Suppressor macrophage treated with lipopolysaccharide for 1 hour (primary cell): Measurements from ENCODE around the gene SH3TC1.

Experiments
- DNase-seq, 3 donors: peaks; one replicate each; pipeline ENCODE4 v3.0.0-alpha.2; 2020 to 2022

The SH3TC1 gene

DNA sequence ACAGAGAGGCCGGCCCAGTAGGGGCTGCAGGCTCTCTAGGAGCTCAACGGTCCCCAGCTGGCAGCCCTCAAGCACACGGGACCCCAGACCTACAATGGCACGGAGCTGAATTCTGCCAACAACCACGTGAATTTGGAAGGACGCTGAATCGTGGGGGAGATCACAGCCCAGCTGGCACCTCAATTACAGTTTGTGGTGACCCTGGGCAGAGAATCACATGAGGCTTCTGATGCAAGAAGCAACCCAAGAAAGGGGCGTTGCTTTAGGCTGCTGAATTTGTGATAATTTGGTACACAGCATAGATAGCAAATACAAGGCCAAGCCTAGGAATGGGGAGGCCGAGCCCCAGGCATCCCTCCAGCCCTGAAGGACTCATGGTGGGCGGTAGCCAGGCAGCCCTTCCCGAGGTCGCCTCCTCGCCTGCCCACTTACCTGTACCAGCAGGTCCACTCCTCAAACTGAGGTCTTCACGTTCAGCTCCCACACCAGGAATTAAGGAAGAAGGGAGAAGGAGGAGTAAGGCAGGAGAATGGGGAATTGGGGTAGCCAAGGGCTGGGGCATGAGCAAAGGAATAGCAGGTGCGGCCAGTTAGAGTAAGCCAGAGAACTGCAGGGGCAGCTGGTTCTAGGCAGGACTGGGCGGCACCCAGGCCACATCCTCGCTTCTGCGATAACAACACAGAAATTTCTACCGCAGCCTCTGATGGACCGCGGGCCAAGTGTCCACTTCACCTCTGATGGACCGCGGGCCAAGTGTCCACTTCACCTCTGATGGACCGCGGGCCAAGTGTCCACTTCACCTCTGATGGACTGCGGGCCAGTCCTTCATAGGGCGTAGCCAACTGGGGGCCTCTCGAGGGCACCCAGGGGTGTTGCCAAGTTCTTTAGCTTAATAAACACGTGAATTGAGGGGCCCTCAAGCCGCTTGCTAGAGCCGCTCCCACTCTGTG, 47.1 kb downstream of the SH3TC1 start:
- no peak for DNase-seq

DNA sequence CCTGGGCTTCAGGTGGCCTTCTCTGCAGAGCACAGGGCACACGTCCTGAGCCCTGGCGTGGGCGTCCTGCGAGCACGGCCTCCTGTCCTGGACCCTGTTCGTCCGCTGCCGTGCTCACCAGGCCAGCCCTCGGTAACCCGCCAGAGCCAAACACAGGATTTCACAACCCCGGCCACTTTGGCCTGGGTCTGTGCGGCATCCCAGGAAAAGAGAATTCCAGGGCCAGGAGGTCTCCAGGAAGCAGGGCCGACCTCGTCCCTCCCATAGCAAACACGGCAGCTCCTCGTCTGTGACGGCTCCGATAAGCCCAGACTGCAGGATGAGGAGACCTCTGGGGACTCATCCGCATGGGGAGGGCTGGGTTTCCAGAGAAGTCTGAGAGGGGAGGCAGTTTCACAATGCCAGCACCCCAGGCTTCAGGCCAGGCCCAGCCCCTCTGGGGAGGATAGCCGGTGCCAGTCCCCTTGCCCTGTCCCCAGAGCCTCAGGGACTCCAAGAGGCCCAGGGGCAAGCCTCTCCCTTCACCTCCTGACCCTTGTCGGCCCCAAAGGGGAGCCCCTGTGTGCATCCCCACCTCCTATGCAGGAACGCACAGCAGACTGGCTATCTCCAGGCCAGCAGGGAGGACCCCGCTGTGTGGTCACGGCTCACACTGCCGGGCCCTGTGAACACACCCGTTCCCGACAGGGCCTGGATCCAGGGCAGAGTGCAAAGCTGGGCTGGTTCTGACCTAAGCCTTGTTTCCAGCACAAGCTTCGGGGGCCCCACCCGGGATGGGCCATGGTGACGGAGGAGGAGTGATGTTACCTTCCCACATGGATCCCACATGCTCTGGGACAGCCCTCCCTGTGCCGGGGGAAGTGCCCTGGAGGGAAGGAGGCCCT, 48.2 kb downstream of the SH3TC1 start:
- no peak for DNase-seq

GRCh38 chr4:8248091-8248490, 49.0 kb downstream of the SH3TC1 start:
- no peak for DNase-seq

DNA sequence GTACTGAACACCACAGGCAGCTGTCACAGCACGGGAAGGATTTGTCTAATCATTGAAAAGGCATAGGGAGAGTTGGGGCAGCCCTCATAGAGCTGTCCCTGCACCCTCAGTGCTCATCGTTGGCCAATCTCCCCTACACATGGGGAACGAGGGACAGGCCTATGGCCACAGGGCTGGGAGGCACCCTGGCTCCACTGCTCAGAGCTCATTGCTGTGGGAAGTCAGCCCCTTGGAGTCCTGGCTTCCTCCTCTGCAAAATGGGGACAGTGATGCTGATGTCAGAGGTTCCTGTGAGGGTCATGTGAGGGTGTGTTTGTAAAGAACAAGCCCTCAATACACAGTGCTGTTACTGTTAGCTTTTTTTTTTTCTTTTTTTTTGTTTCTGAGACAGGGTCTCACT, 51.1 kb downstream of the SH3TC1 start:
- DNase-seq, result peak; percentile 67 to 75 (median 74)

DNA sequence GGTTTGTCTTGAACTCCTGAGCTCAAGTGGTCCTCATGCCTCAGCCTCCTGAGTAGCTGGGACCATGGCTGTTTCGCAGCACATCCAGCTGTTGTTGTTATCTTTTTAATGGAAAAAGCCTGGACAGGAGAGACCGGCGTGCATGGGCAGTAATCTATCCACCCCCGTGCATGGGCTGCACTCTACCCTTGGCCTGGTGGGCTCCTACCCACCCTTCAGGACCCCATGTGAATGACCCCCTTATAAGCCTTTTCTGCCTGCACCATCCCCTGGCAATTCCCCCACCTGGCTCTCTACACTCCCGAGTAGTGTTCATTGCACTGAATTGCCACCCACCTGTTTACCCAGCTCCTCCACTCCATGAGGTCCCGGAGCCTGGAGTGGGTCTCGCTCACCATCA, 51.5 kb downstream of the SH3TC1 start:
- no peak for DNase-seq

DNA sequence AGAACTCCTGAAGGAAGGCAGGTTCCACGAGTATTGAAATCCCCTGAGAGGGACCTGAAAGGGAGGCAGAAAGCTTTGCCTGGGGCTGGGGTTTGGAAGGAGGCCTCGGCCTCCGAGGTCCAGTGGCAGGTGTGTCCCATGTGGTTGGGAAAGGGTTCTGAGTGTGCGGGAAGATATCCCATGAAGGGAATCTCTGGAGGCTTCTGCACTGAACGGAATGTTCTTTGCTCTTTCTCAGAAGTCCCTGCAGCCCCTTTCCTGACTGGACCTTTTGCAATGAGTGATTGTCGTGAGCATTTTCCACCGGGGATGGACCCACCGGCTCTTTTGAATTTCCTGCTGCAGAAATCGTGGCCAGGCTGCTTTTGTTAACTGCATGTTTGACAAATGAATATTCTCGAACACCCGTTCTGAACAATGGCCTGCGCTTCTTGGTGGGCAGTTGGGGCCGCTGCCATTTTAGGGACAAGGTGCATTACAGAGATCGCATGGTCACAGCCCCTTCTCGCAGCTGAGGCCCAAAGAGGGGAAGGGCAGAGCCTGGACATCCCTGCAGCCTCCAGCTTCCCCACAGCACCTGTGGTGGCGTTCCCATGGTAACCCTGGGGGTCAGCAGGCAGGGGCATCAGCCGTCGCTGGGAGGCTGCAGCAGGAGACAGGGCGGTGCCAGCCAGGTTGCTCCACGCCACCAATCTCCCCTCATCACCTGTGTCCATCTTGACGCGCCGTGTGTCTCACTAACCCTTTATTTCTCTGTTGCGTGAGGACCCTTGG, 52.2 kb downstream of the SH3TC1 start:
- no peak for DNase-seq

DNA sequence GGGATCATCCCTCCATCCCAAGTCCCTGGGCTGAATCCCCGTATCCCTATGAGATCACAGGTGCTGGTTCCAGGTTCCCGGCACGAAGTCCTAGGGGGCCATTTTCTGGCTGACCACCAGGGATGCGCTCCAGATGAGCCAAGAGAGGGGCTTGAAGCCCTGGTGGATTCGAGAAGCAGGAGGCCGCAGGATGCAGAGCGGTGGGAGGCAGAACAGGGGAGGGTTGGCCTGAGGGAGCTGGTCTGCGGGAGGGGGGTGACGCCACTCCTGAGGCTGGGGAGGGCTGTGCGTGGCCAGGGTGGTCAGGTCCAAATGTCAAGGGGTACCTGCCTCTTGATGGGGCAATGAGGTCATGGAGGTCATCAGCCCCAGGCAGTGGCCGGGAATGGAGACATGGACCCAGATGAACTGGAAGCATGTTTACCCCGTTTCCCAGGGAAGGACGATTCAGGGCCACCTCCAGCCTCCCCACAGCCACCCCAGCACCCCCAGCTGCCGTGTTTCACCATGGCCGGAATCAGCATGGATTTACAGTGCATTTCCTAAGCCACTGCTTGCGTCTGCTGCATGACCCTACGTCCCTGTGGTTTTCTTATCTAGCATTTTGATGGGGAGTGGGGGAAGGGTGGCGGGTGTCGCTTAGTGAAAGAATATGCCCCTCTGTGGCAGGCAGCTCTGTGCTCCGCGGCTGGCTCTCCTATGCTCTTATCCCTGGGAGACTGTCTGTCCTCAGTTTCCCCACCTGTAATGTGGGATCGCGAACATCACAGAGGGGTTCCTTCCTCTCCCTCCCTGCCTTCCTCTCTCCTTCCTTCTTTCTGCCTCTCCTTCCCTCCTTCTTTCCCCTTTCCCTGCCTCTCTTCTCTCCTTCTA, 53.4 kb downstream of the SH3TC1 start:
- no peak for DNase-seq

- no peak for DNase-seq
Observed at GRCh38 chr4:8254076-8254475, 55.0 kb downstream of the SH3TC1 start.

DNA sequence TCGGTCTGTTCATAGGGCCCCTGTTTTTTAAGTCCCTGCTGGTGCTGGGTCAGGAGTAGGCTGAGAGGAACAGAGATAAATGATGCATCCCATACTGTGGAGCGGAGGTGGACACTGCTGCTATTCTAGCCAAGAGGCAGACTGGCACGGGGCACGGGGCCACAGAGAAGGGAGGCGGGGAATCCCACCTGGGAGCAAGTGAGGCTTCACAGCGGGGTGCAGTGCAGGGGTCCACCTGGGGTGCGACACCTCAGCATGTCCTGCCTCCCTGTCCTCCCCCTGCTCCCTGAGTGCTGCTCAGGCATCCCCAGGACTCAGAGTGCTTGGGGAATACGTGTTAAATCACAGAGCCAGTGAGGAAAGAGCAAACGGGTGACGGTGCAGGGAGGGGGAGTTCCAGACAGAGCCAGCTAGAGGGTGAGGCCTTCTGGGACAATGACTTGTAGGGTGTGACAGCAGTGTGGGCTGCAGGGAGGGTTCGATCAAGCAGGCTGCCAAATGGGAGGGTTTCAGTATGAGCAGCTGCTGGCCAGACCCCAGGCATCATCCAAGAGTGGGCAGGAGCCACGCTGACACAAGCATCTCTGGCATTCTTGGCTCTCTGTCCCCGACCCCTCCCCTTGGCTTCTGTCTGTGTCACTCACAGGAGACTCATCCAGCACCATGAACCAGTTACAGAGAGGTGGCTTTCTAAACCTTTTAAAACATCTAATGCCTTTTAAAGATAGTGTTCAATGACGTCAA, 56.8 kb downstream of the SH3TC1 start:
- DNase-seq, result peak in 2 of 3 donors; percentile 16 to 29

GRCh38 chr4:8257854-8258253, 58.8 kb downstream of the SH3TC1 start:
- no peak for DNase-seq

GRCh38 chr4:8258552-8259212, 59.6 kb downstream of the SH3TC1 start:
- peak in 1 of 3 donors; percentile 27 for DNase-seq

DNA sequence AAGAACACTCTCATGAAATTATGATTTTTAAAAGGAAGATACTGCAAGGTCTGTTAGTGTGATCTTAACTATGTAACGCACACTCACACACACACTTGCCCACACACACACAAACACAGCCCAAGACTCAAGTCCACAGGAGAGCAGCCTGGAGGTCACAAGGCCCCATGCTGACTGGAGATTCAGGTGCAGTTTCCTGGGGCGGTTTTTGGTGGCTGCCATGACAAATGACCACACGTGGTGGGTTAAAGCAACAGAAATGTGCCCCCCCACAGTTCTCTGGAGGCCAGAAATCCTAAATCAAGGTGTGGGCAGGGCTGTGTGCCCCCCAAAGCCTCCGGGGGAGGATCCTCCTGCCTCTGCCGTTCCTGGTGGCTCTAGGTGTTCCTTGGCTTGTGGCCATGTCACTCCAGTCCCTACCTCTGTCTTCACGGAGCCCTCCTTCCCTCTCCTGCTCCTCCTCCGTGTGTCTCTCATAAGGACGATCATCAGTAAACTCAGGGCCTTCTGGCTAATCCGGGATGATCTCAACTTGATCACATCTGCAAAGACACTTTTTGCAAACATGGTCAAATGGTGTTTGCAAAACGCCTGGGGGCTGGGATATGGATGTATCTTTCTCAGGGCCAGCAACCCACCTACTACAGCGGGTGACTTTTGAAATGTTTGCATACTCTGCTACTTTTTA, 60.8 kb downstream of the SH3TC1 start:
- DNase-seq, result no peak

GRCh38 chr4:8260656-8261111, 61.6 kb downstream of the SH3TC1 start:
- peak; percentile 71 to 81 (median 80) for DNase-seq

GRCh38 chr4:8261851-8262535, 62.9 kb downstream of the SH3TC1 start:
- DNase-seq, result peak; percentile 71 to 86 (median 78)

GRCh38 chr4:8262637-8263322, 63.7 kb downstream of the SH3TC1 start:
- DNase-seq, result no peak

- DNase-seq, result no peak
Observed at GRCh38 chr4:8263397-8263796, 64.3 kb downstream of the SH3TC1 start.

GRCh38 chr4:8264106-8264505, 65.0 kb downstream of the SH3TC1 start:
- no peak for DNase-seq

GRCh38 chr4:8265171-8265929, 66.3 kb downstream of the SH3TC1 start:
- no peak for DNase-seq
